ENCODE data around the gene SORT1. TPM values are rescaled to one million over a fixed set of nuclear protein-coding genes. Genes with fewer than 3 reads are reported as not detected.

Gene SORT1
- total and polyA plus RNA-seq, 2 of the 13 experiments (the other 11 are each of a cell fraction or from before 2014, with no cell fraction given), result 32.4 to 93.0 TPM

GRCh38 chr1:109383087-109383779 is 14.5 kb downstream of the SORT1 start:
- Histone ChIP-seq H3K27me3 (ENCODE audit: control insufficient read depth in 1 of 2, insufficient read depth in 2 of 2, low read length in 2 of 2) (no peaks in the 10 kb centered on the region), H3K9me3 (ENCODE audit: low read length) (no peaks in the 10 kb centered on the region), H2AFZ (ENCODE audit: low read length) (no peak overlapping the region), H3K4me3 (replicated peaks in 1 of 3; ENCODE audit: insufficient read depth in 1 of 3, low read depth in 2 of 3, low read length in 3 of 3) (no peak overlapping the region), H3K36me3 (replicated peaks in 1 of 2; ENCODE audit: control insufficient read depth in 1 of 2, insufficient read depth in 2 of 2, low read length in 2 of 2) (0 out of 5 replicates have a peak, but pooled peaks cover 0 to 3% of the 10 kb centered on the region in 2 experiments), H3K27ac (ENCODE audit: extremely low read length, insufficient read depth, low read length) (peak overlapping the region; percentile 28), H3K9ac (ENCODE audit: insufficient read depth, low read depth, low read length) (no peak overlapping the region), H4K20me1 (ENCODE audit: insufficient read depth, low read length) (0 out of 2 replicates have a peak, but pooled peaks cover 5% of the 10 kb centered on the region), H3K4me2 (ENCODE audit: low read depth, low read length) (no peak overlapping the region; the same call in 1 of the 2 replicates), H3K79me2 (ENCODE audit: insufficient read depth, low read length) (peaks cover 92% of the 10 kb centered on the region), H3K4me1 (ENCODE audit: insufficient read depth, low read length) (peaks cover 89% of the 10 kb centered on the region)
- ChIA-PET POLR2A (interaction anchor here (1.2 to 1.7 kb wide), 3 partner anchors 10 to 84 kb away, joined by 3 to 9 read pairs (median 4); no protein-coding TSS in a partner anchor), CTCF (ENCODE audit: low intra/inter-chr PET ratio, low total read pairs) (no interaction called here)
- 42% methylated on average over 2 of the region's 2 CpGs for WGBS (ENCODE audit: low lambda C conversion rate)
- ATAC-seq (peak; percentile 89), FAIRE-seq (peak; percentile 61), DNase-seq (ENCODE audit: low spot score) (peak; percentile 71)
- BruUV-seq (replicated peaks), result no TSS peak
- in situ Hi-C loops (cut with HindIII; ENCODE audit: extremely low pct_ligation_motif_present, low pct_unique_long_range_greater_than_20kb), result no loop called here
- intact Hi-C loops (cut with micrococcal nuclease; ENCODE audit: unreplicated experiment), result no loop called here
- peak; percentile 99 for TF ChIP-seq TEAD3 (CRISPR knock-in tag; optimal IDR thresholded peaks at IDR 0.05; ENCODE audit: borderline replicate concordance)
- no peak for TF ChIP-seq RAD21 (CRISPR knock-in tag; IDR thresholded peaks at IDR 0.05)
- no peak for TF ChIP-seq ZNF678 (CRISPR knock-in tag; IDR thresholded peaks at IDR 0.05)
- TF ChIP-seq ZZZ3 (CRISPR knock-in tag; IDR thresholded peaks at IDR 0.05; ENCODE audit: borderline replicate concordance), result no peak
- no peak for TF ChIP-seq THAP8 (CRISPR knock-in tag; IDR thresholded peaks at IDR 0.05; ENCODE audit: borderline replicate concordance)
- no peak for TF ChIP-seq ZBTB46 (CRISPR knock-in tag; IDR thresholded peaks at IDR 0.05; ENCODE audit: borderline replicate concordance)
- no peak for TF ChIP-seq CBFB (CRISPR knock-in tag; IDR thresholded peaks at IDR 0.05)
- TF ChIP-seq TCF7L2 (IDR thresholded peaks at IDR 0.05; ENCODE audit: low read depth, low read length), result no peak
- TF ChIP-seq PLRG1 (conservative IDR thresholded peaks at IDR 0.05), result no peak
- TF ChIP-seq CREB3 (CRISPR knock-in tag; IDR thresholded peaks at IDR 0.05), result no peak
- no peak for TF ChIP-seq ZNF160 (CRISPR knock-in tag; IDR thresholded peaks at IDR 0.05)
- TF ChIP-seq MBNL3 (CRISPR knock-in tag; conservative IDR thresholded peaks at IDR 0.05), result no peak
- no peak for TF ChIP-seq HNF4A (CRISPR knock-in tag; IDR thresholded peaks at IDR 0.05)
- TF ChIP-seq ZNF124 (CRISPR knock-in tag; IDR thresholded peaks at IDR 0.05), result no peak
- no peak for TF ChIP-seq ZNF652 (CRISPR knock-in tag; IDR thresholded peaks at IDR 0.05; ENCODE audit: borderline replicate concordance, low read depth)
- no peak for TF ChIP-seq KLF12 (CRISPR knock-in tag; IDR thresholded peaks at IDR 0.05; ENCODE audit: borderline replicate concordance)
- TF ChIP-seq SOX13 (IDR thresholded peaks at IDR 0.05), result no peak
- peak in 1 of 2 experiments; percentile 48; a peak in 1 of 4 replicates for TF ChIP-seq SOX13 (CRISPR knock-in tag; conservative IDR thresholded peaks at IDR 0.05 in 1 of 2, IDR thresholded peaks at IDR 0.05 in 1 of 2)
- TF ChIP-seq SYNCRIP (IDR thresholded peaks at IDR 0.05; ENCODE audit: insufficient read depth, low read depth, low read length), result no peak
- no peak for TF ChIP-seq ZHX1 (CRISPR knock-in tag; IDR thresholded peaks at IDR 0.05; ENCODE audit: low read depth)
